Stimulated activated CD8-positive, alpha-beta memory T cell treated with anti-CD3 and anti-CD28 coated beads, Interleukin-4, amount 100 ng/mL, for 24 hours (primary cell): ENCODE results near the gene NOSIP.
A peak's percentile ranks its signal among the peaks of the same experiment; 100 is the strongest.
"Not testable (repeated sequence)": the region's sequence is repeated elsewhere in the genome, so short reads cannot be mapped to it uniquely, and the experiment has no call there.

Experiments used
- DNase-seq: peaks from one replicate; pipeline ENCODE4 v3.0.0-alpha.2; 2020; ENCODE audit warnings: low read depth

The NOSIP gene

GRCh38 chr19:49580264-49581006 is at the start of gene NOSIP:
Gene NOSIP (minus strand): TSS chr19:49580556. CDS start chr19:49560691, 19,865 bp downstream.
- DNase-seq: peak; percentile 92

GRCh38 chr19:49629659-49630058 is 49.3 kb upstream of the NOSIP start:
- no peak for DNase-seq

GRCh38 chr19:49626226-49626625 is 45.9 kb upstream of the NOSIP start:
- no peak for DNase-seq

- DNase-seq: no peak
Observed at GRCh38 chr19:49624967-49625910, 44.9 kb upstream of the NOSIP start.

- not testable (repeated sequence) for DNase-seq
Observed at GRCh38 chr19:49617860-49618259, 37.5 kb upstream of the NOSIP start.

GRCh38 chr19:49616945-49617344 is 36.6 kb upstream of the NOSIP start:
- no peak for DNase-seq

GRCh38 chr19:49616532-49616931 is 36.2 kb upstream of the NOSIP start:
- DNase-seq: no peak

- no peak for DNase-seq
Observed at GRCh38 chr19:49615861-49616260, 35.5 kb upstream of the NOSIP start.

GRCh38 chr19:49614096-49614833 is 33.9 kb upstream of the NOSIP start:
- no peak for DNase-seq

GRCh38 chr19:49613374-49613773 is 33.0 kb upstream of the NOSIP start:
- no peak for DNase-seq

GRCh38 chr19:49609499-49610092 is 29.2 kb upstream of the NOSIP start:
- DNase-seq: no peak

GRCh38 chr19:49605605-49606004 is 25.2 kb upstream of the NOSIP start:
- DNase-seq: no peak

GRCh38 chr19:49602806-49603205 is 22.4 kb upstream of the NOSIP start:
- DNase-seq: no peak

GRCh38 chr19:49601482-49602038 is 21.2 kb upstream of the NOSIP start:
- no peak for DNase-seq

- no peak for DNase-seq
Observed at GRCh38 chr19:49599378-49600295, 19.3 kb upstream of the NOSIP start.

- DNase-seq: no peak
Observed at GRCh38 chr19:49597703-49597974, 17.3 kb upstream of the NOSIP start.

GRCh38 chr19:49596954-49597702 is 16.8 kb upstream of the NOSIP start:
- DNase-seq: no peak

GRCh38 chr19:49596407-49596806 is 16.1 kb upstream of the NOSIP start:
- DNase-seq: no peak

- DNase-seq: no peak
Observed at GRCh38 chr19:49595819-49596404, 15.6 kb upstream of the NOSIP start.
